EH (cell line): ENCODE data around the gene DNAAF5.

Source experiments
- DNase-seq: peaks from one replicate; pipeline ENCODE4 v3.0.0-alpha.2; 2015; ENCODE audit warnings: low read depth

DNAAF5 gene

GRCh38 chr7:834277-834676, 107.8 kb downstream of the DNAAF5 start:
- no peak for DNase-seq

DNA sequence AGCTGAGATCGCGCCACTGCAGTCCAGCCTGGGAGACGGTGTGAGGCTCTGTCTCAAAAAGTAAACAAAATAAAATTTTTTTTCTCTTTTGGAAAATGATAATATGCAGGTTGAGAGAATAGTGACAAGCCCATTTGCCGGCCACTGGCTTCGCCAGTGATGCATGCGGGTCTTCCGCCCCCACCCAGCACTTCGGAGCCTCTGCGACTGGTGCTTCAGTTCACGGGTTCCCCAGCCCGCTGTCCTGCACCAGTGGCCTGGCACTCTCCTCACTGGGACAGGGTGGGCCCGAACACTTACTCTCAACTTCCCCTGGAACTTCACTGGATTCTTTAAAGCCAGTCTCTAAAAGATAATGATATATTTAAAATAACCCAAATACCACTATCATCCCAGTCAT, 108.5 kb downstream of the DNAAF5 start:
- no peak for DNase-seq

DNA sequence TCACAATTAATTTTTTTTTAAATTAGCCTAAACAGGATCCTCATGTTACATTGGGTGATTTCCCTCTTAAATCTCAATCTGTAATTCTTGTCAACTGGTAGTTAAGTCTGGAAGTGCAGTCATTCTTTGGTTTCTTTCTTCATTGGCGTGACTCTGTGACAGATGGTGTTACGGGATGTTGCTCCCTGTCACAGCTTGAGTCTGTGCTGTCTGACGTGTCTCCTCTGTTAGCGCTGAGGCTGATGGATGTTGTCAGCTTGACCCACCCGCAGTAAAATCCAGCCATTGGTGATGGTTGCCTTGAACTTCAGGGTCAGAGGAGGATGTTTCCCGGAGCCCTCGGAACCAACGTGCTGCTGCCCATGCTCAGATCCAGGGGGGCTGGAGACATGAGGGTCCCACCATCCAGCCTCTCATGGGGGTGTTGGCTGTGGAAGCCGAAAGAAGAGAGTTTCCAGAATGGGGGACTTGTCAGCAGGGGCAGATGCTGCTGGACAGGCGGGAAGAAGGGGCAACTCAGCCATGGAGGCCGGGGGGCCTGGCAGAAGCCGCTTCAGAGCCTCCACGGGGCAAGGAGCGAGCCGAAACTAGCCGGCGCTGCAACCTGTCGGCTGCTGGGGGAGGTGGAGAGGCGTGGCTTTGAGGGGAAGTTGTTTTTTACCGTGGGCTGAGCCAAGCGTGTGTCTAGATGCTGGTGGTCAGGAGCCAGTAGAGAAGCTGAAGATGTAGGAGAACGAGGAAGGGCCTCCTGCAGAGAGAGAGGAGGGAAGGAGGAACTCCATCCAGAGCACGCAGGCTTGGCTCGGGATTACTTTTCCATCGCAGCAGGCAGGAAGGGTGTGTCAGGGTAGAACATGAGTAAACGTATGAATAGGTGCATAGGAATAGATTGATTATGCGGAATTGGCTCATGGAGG, 109.2 kb downstream of the DNAAF5 start:
- DNase-seq: no peak
